GM21367 (cell line): Measurements from ENCODE around the gene SMKR1.
A peak's percentile ranks its signal among the peaks of the same experiment; 100 is the strongest.
"Not testable (repeated sequence)": the region's sequence is repeated elsewhere in the genome, so short reads cannot be mapped to it uniquely, and the experiment has no call there.

Experiments used
- ATAC-seq: cut with Tn5 transposase; IDR thresholded peaks from one replicate; pipeline ENCODE4 v1.9.1; 2021; ENCODE audit not compliant: unreplicated experiment

The SMKR1 gene

GRCh38 chr7:129481376-129481775, 21.0 kb upstream of the SMKR1 start:
- not testable (repeated sequence) for ATAC-seq

- no peak for ATAC-seq
Observed at GRCh38 chr7:129482781-129483180, 19.6 kb upstream of the SMKR1 start.

GRCh38 chr7:129489491-129489890, 12.8 kb upstream of the SMKR1 start:
- no peak for ATAC-seq

DNA sequence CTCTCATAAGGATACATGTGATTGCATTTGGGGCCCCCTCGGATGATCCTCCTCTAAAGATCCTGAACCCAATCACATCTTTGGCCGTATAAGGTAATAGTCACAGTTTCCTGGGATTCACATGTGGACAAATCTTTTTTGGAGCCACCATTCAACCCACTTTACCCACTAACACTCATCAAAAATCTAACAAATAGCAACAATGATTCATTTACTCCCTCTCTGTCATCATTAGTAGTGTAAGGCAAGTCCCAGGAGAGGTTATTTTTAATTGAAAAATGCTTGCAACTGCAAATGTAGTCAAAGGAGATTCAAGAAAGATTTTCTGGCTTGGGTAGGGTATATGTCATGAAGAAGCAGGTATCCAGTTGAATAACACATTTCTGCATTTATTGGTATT, 9.9 kb upstream of the SMKR1 start:
- ATAC-seq, result no peak

GRCh38 chr7:129493555-129493954, 8.8 kb upstream of the SMKR1 start:
- no peak for ATAC-seq

DNA sequence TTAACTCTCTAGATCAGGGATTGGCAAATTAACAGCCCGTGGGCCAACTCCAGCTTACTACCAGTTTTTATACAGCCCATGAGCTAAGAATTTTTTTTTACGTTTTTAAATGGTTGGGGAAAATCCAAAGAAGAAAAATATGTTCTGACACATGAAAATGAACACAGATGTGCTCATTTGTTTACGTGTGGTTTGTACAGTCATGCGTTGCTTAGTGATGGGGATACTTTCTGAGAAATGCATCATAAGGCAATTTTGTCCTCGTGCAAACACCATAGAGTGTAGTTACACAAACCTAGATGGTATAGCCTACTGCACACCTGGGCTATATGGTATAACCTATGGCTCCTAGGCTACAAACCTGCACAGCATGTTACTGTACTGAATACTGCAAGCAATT, 8.3 kb upstream of the SMKR1 start:
- ATAC-seq, result no peak

GRCh38 chr7:129495987-129496386, 6.3 kb upstream of the SMKR1 start:
- no peak for ATAC-seq

GRCh38 chr7:129496653-129497052, 5.7 kb upstream of the SMKR1 start:
- ATAC-seq, result no peak

DNA sequence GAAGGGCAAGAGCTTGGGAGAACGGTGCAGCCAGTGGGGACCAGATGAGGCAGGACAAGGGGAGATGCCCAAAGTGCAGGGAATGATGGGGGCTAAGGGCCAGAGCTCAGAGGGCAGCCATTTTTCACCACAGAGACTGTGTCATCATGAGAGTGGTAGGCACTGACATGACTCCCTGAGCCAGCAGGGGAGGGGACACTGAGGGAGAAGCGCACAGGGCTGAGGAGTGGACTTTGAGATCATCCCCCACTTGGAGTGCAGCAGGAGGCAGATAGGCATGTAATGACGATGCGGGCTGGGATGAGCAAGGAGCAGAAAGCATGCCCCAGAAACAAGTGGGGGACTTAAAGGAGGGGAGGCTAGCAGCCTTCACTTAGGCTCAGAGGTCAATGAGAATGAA, 5.2 kb upstream of the SMKR1 start:
- ATAC-seq, result no peak

DNA sequence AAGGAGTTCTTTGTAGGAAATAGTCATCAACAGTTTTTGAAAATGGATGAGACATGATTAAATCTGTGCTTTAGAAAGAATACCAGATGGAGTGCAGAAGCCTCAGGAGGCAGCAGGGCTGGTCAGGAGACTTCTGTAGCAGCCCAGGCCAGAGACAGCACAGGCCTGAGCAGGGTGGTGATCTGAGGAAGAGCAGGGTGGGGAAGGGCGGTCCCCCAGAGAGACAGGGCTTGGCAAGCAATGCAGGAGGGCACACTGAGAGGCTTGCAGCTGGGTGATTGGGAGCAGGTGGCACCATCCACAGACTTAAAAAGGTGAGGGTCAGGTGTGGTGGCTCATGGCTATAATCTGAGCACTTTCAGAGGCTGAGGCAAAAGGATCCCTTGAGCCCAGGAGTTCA, 4.3 kb upstream of the SMKR1 start:
- ATAC-seq, result no peak

DNA sequence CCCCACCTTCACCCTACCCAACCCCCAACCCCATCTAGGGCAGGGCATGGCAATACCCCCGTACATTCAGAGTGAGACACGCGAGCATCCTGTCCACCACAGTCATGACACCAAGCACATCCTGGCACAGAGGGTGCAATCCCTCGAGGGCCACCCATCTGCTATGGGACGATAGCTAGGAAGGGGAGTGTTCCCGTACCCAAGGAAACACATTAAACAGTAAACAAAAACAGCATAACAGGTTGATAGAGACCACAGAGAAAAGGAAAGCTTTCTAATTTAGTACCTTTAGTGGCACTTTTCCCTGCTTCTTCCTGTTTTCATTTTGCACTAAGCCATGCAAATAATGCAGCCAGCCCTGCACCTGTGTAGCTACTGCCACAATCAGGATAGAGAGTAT, 2.3 kb upstream of the SMKR1 start:
- ATAC-seq, result no peak

DNA sequence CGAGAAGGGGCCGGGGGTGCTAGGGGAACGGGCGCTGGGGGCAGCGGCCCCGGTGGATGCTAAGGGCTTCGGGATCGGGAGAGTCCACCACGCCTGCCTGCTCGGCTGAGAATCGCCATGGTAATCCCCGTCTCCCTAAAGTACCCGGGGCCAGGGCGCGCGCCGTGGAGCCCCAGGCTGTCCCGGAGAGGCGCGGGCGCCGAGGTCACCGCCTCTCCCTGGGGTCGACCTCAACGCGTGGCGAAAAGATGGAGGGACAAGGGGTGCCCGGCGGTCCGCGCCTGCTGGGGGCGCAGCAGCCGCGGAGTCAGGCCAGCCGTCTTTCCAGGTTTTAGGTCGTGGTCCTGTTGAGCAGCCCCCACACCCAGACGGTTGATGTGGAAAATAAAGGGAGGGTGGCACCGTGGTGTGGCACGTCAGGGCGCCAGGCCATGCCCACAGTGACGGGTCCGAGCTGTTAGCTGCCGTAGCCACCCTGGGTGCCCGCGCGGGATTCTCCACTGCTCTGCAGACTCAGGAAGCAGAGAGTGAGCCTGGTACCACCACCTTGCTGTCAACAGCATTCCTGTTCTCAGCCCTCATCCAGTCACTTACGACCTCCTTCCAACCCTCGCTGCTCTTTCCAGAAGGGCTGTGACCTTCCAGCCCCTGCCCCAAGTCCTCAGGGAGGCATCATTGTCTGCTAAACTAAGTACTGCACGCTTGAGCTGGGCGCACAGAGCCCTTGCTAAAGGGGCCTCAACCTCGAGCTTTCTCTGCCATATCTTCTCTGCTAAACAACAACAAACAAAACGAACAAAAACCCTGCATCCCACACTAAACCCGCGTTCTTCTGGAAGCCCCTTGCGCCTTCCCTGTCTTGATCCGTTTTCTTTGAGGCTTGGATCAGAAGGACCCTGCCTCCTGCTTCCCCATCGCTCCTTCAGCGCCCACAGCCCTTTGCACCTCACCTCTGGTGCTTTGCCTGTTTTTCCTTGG, 666 bp downstream of the SMKR1 start:
- peak; percentile 3 for ATAC-seq

- no peak for ATAC-seq
Observed at GRCh38 chr7:129503725-129504124, 1.4 kb downstream of the SMKR1 start.

GRCh38 chr7:129512192-129512591, 9.9 kb downstream of the SMKR1 start:
- no peak for ATAC-seq

- ATAC-seq, result no peak
Observed at GRCh38 chr7:129513546-129513945, 11.2 kb downstream of the SMKR1 start.

DNA sequence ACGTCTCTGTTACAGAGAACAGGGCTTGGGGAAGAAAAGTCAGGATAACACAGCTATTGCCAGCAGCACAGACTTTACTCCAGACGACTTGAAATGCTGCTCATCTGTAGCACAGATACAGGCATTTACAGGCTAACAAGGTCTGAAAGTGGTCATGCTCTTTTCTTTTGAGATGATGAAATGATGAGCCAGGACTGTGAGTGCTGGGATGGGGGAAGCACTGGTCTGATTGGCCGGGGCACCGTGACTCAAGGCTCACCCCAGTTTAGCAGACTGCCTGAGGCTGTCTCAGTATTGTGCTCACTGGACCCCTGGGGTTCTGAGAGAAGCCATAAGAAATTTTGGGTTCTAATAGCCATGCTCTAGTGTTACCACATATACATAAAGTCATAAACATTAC, 12.4 kb downstream of the SMKR1 start:
- no peak for ATAC-seq

- ATAC-seq, result no peak
Observed at GRCh38 chr7:129515381-129515780, 13.1 kb downstream of the SMKR1 start.

DNA sequence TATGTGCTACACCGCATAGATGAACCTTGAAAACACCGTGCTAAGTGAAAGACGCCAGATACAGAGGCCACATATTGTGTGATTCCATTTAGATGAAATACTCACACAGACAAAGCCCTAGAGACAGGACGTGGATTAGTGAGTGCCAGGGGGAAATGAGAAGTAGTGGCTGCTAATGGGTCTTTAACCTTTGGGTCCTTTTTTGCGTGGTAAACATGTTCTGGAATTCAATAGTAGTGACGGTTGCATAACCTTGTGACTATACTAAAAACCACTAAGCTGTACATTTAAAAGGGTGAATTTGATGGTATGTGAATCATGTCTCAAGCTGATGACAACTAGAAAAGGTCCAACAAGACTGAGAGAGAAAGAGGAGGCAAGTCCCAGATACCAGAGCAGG, 15.6 kb downstream of the SMKR1 start:
- ATAC-seq, result no peak

DNA sequence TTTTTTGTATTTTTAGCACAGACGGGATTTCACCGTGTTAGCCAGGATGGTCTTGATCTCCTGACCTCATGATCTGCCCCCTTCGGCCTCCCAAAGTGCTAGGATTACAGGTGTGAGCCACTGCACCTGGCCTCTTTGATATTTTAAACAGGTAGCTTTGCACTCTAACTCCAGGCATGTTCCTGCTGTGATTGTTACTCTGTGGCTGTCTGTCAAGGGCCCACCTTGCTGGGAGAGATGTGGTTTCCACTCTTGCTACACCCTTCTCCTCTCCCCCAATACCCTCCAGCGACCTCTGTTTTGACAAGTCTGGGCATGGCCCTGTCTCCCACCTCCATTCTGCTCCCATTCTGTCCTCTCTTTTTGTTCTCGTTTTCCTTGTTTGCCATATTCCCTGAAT, 17.1 kb downstream of the SMKR1 start:
- ATAC-seq, result no peak

- ATAC-seq, result no peak
Observed at GRCh38 chr7:129522088-129522970, 20.0 kb downstream of the SMKR1 start.

DNA sequence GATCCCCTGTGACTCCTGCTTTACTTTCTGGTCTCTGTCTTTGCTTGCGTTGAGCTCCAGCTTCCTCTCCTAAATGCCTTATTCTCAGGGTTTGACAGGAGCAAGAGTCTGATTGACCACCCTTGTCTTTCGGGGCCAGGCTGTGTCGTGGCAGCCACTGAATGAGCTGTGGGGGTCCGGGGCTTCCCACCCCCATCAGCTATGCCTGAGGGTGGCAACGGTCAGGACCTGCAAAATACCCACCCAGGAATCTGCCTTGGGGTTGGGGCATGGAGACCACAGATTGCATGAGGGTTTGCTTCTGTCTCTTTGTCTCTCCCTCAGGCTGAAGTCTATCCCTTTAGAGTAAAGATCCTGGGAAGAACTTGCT, 20.6 kb downstream of the SMKR1 start:
- no peak for ATAC-seq

- no peak for ATAC-seq
Observed at GRCh38 chr7:129523924-129524323, 21.6 kb downstream of the SMKR1 start.
